AG09319 (cell line): Measurements from ENCODE around the gene MTMR3.

Source experiments
- DNase-seq: peaks from one replicate; pipeline ENCODE4 v3.0.0-alpha.2; 2010; ENCODE audit warnings: low read depth; ENCODE audit errors: extremely low read depth
- CTCF ChIP-seq: IDR thresholded peaks from 2 replicates; pipeline ENCODE4 v1.5.1; 2011; ENCODE audit warnings: low read depth, mild to moderate bottlenecking, inconsistent platforms, low read length, moderate library complexity

MTMR3 gene

DNA sequence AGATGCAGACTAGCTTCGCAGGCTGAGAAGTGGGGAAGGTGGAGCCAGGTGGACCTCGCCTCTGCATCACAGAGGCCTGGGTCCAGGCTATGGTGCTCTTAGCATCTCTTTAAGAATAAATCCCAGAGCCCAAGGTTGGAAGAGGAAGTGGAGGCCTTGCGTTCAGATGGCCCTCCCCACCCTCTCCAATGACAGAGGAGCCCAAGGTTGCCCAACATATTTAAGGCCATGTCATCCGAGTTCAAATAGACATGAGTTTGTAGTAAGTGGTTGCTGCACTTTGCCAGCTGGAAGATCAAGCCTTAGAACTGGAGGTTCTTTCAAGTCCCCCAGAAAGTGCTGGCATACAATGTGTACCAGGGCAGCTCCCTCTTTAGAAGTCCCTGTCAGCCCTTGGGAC, 150.2 kb downstream of the MTMR3 start:
- no peak for DNase-seq
- no peak for TF ChIP-seq CTCF

- no peak for TF ChIP-seq CTCF
- no peak for DNase-seq
Observed at GRCh38 chr22:30033901-30034300, 150.9 kb downstream of the MTMR3 start.

GRCh38 chr22:30036656-30037055, 153.7 kb downstream of the MTMR3 start:
- DNase-seq, result no peak
- no peak for TF ChIP-seq CTCF

DNA sequence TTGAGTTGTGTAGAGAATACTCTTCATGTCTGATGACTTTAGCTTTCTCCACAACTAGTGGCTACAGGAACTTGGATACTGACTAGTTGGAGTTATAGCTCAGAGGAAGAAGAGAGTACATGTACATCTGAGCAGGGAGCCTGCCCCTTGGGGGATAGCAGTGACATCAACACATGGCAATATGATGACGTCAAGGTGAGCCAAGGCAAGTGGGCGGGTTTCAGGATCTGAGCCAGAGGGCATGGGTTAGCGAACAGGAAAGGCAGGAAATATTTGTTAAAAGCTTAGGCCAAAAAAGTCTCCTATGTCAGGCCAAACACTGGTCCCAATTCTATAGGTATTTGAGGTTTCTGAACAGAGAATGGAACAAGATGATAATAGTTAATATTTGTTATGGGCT, 155.2 kb downstream of the MTMR3 start:
- no peak for TF ChIP-seq CTCF
- DNase-seq, result no peak

- no peak for TF ChIP-seq CTCF
- no peak for DNase-seq
Observed at GRCh38 chr22:30040499-30041260, 157.7 kb downstream of the MTMR3 start.

DNA sequence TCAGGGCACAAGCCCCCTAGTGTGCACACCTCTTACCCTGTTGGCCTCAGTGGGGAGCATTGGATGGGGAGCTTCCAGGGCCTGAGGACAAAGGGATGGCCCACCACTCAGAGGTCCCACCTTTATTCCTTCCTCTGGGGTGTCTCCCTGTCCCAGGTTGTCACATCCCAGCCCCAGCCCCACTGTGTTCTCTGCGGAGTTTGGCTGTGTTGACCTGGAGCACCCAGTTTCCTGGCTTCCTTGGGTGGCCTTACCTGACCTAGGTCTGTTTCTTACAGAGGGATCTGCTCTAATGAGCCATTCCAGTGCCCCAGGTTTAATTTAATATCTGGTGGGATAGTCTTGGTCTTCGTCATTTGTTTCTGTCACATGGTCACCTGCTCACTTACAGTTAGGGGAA, 158.5 kb downstream of the MTMR3 start:
- no peak for TF ChIP-seq CTCF
- no peak for DNase-seq

- no peak for TF ChIP-seq CTCF
- no peak for DNase-seq
Observed at GRCh38 chr22:30041881-30042280, 158.9 kb downstream of the MTMR3 start.
